Endothelial cell of umbilical vein (primary cell): ENCODE results near the gene MAPK8IP3. TPM values are rescaled to one million over a fixed set of nuclear protein-coding genes. Genes with fewer than 3 reads are reported as not detected.

Source experiments
- BruUV-seq: library from RNA; stranded (reverse); fragments of 400-500 nt; replicated peaks from 2 replicates; lab custom pipeline; 2021; lab: Mats Ljungman, UMichigan
- CTCF ChIA-PET: fragments of 300-600, 350-600 bp; sonication (Branson Sonifier 250); formaldehyde crosslinking; loops from one replicate; lab custom pipeline; 2021; ENCODE audit warnings: antibody characterized with exemption, inconsistent platforms; lab: Charles Lee
- POLR2A ChIA-PET: fragments of 300-600, 350-600 bp; sonication (Branson Sonifier 250); formaldehyde crosslinking; loops from one replicate; lab custom pipeline; 2021; ENCODE audit warnings: antibody characterized with exemption, inconsistent platforms; lab: Charles Lee
- DNase-seq: peaks from one replicate; pipeline ENCODE4 v3.0.0-alpha.2; 2011; ENCODE audit warnings: low read depth, low spot score
- FAIRE-seq: peaks from 2 replicates; lab custom pipeline; 2011; peaks lifted over from hg19 to GRCh38; lab: Jason Lieb, UNC
- H2AFZ ChIP-seq: 2 replicates; pipeline ENCODE4 v1.6.0; 2012; ENCODE audit warnings: low read depth, low read length, control low read depth, inconsistent platforms
- H3K27ac ChIP-seq: 2 replicates; pipeline ENCODE4 v1.5.1; 2011; ENCODE audit warnings: low read depth, mild to moderate bottlenecking, control low read depth, low read length, moderate library complexity; ENCODE audit not compliant: insufficient read depth
- H3K27me3 ChIP-seq, 2 experiments: 2 replicates each; pipeline versions ENCODE4 v1.6.0 to v1.6.1; 2011; ENCODE audit warnings: low read length in 2 of 2, mixed read lengths in 1 of 2; ENCODE audit not compliant: control insufficient read depth in 2 of 2, insufficient read depth in 2 of 2
- H3K36me3 ChIP-seq, 2 experiments: 2 replicates in 1 of 2; 3 replicates in 1 of 2; pipeline ENCODE4 v1.5.1; 2011; ENCODE audit warnings: low read length in 2 of 2, mild to moderate bottlenecking in 1 of 2, moderate library complexity in 1 of 2; ENCODE audit not compliant: control insufficient read depth in 2 of 2, insufficient read depth in 2 of 2; ENCODE audit errors: extremely low read depth in 1 of 2
- H3K4me1 ChIP-seq: 3 replicates; pipeline ENCODE4 v1.5.1; 2011; ENCODE audit warnings: mild to moderate bottlenecking, low read length; ENCODE audit not compliant: control insufficient read depth, insufficient read depth; ENCODE audit errors: extremely low read depth
- H3K4me2 ChIP-seq: 2 replicates; pipeline ENCODE4 v1.6.1; 2011; ENCODE audit warnings: low read length, control low read depth, mixed read lengths; ENCODE audit not compliant: insufficient read depth
- H3K4me3 ChIP-seq, 3 experiments: fragments of 200-600 bp in 1 of 3; sonication (generic), shearing (Covaris generic) in 1 of 3; replicated peaks in 1 of 3; 2 replicates each; pipeline ENCODE4 v1.5.1; 2011 to 2016; ENCODE audit warnings: control low read depth in 3 of 3, low read length in 3 of 3, mild to moderate bottlenecking in 2 of 3, inconsistent platforms in 1 of 3, low read depth in 1 of 3, moderate library complexity in 1 of 3; ENCODE audit not compliant: insufficient read depth in 1 of 3
- H3K79me2 ChIP-seq: 2 replicates; pipeline ENCODE4 v1.6.0; 2012; ENCODE audit warnings: low read length, inconsistent platforms; ENCODE audit not compliant: control insufficient read depth, insufficient read depth
- H3K9ac ChIP-seq: replicated peaks from 2 replicates; pipeline ENCODE3; 2011; ENCODE audit warnings: low read length, control low read depth; ENCODE audit not compliant: insufficient read depth; ENCODE audit errors: extremely low read depth
- H3K9me1 ChIP-seq: replicated peaks from 3 replicates; pipeline ENCODE4 v1.6.0; 2011; ENCODE audit warnings: mild to moderate bottlenecking, low read length; ENCODE audit not compliant: control insufficient read depth, insufficient read depth; ENCODE audit errors: extremely low read depth
- H3K9me3 ChIP-seq: replicated peaks from 2 replicates; pipeline ENCODE4 v1.5.1; 2012; ENCODE audit warnings: low read length, inconsistent platforms; ENCODE audit not compliant: control insufficient read depth, insufficient read depth
- H4K20me1 ChIP-seq: replicated peaks from 2 replicates; pipeline ENCODE3; 2011; ENCODE audit warnings: mild to moderate bottlenecking, low read length; ENCODE audit not compliant: control insufficient read depth, insufficient read depth; ENCODE audit errors: extremely low read depth
- EZH2 ChIP-seq: IDR thresholded peaks from 2 replicates; pipeline ENCODE4 v1.6.1; 2012; ENCODE audit warnings: borderline replicate concordance, low read depth, mild to moderate bottlenecking, moderate library complexity, low read length, inconsistent platforms; ENCODE audit not compliant: severe bottlenecking
- FOS ChIP-seq: IDR thresholded peaks from 2 replicates; pipeline ENCODE4 v1.6.1; 2011; ENCODE audit warnings: mild to moderate bottlenecking, low read length, moderate library complexity, borderline replicate concordance; ENCODE audit not compliant: insufficient read depth
- GATA2 ChIP-seq: IDR thresholded peaks from 2 replicates; pipeline ENCODE4 v1.7.0; 2011; ENCODE audit warnings: low read depth, mild to moderate bottlenecking, moderate library complexity, mixed read lengths, low read length; ENCODE audit not compliant: insufficient read length, insufficient read depth
- JUN ChIP-seq: IDR thresholded peaks from 2 replicates; pipeline ENCODE4 v1.6.1; 2011; ENCODE audit warnings: borderline replicate concordance, low read depth; ENCODE audit not compliant: insufficient read length, insufficient read depth
- MYC ChIP-seq: IDR thresholded peaks from one replicate; pipeline ENCODE4 v1.6.1; 2011; ENCODE audit warnings: mild to moderate bottlenecking, low read depth, low read length
- POLR2A ChIP-seq: IDR thresholded peaks from 2 replicates; pipeline ENCODE4 v1.6.1; 2012; ENCODE audit warnings: low read depth, mild to moderate bottlenecking, control low read depth, low read length
- POLR2AphosphoS5 ChIP-seq: IDR thresholded peaks from 2 replicates; pipeline ENCODE4 v1.6.1; 2012; ENCODE audit warnings: low read depth, mild to moderate bottlenecking, control low read depth, low read length, moderate library complexity; ENCODE audit not compliant: insufficient read depth
- dilution Hi-C: fragments of 300-500 bp; cut with MboI; formaldehyde crosslinking; loops from one replicate; pipeline ENCODE4 v1.15.0; 2019; ENCODE audit warnings: low sequenced_read_pairs; ENCODE audit not compliant: extremely low pct_ligation_motif_present
- intact Hi-C: fragments of 100-400 bp; cut with micrococcal nuclease; formaldehyde crosslinking; loops from one replicate; pipeline ENCODE4 v1.10.0; 2022
- polyA plus RNA-seq, 4 experiments: library from polyadenylated mRNA; depleted of rRNA in 3 of 4; stranded (reverse) in 3 of 4; unstranded in 1 of 4; fragments of >200 nt; gene quantifications; 2 replicates each; pipeline versions ENCODE4 v1.2.1 to v1.2.3, GENCODE V29; 2011 to 2012; ENCODE audit warnings: missing spikeins in 1 of 4
- total RNA-seq: library from RNA; stranded (reverse); gene quantifications from 2 replicates; pipeline ENCODE4 v1.2.3, GENCODE V29; 2021
- TF ChIP-seq, protein P1 (sequence below): IDR thresholded peaks from 2 replicates; pipeline ENCODE4 v1.6.1; 2011; ENCODE audit not compliant: insufficient read depth, insufficient read length
- TF ChIP-seq, protein P2 (sequence below), 2 donors: IDR thresholded peaks; 1 replicate in 1 of 2; 2 replicates in 1 of 2; pipeline ENCODE4 v1.5.1; 2011; ENCODE audit warnings: low read length in 2 of 2, mild to moderate bottlenecking in 2 of 2, moderate library complexity in 2 of 2, control low read depth in 1 of 2, inconsistent platforms in 1 of 2, low read depth in 1 of 2; ENCODE audit not compliant: insufficient read depth in 1 of 2; ENCODE audit errors: extremely low read depth in 1 of 2

Gene MAPK8IP3
- total and polyA plus RNA-seq, 2 donors (not counting 3 experiments of a cell fraction or from before 2014, with no cell fraction given) = 40.7 to 92.2 TPM

DNA sequence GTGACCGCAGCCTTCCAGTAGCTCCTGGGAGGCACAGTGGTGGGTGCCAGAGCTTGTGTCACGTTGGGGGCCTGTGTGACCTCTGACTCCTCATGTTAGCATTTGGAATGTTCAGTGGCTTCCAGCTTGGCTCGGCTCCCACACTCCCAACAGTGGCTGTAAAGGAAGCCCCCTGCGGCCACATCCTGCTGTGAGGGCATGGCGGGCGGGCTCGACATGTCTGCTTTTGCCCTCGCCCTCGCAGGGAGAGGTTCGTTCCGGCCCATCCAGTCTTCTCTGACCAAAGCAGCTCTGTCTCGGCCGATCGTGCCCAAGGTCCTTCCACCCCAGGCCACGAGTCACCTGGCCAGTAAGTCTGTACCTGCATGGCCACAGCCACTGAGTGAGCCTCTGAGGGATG lies 40.2 kb upstream of the MAPK8IP3 start:
- H2AFZ ChIP-seq = no peak overlapping the region
- H3K4me2 ChIP-seq = no peak overlapping the region
- no TSS peak for BruUV-seq
- H3K36me3 ChIP-seq = peaks cover 19 to 75% of the 10 kb centered on the region in 2 experiments
- dilution Hi-C loops (no loop called here), intact Hi-C loops (no loop called here)
- H3K27me3 ChIP-seq = no peaks in the 10 kb centered on the region
- FAIRE-seq (no peak), DNase-seq (no peak)
- no peaks in the 10 kb centered on the region for H3K9me1 ChIP-seq
- no peaks in the 10 kb centered on the region for H3K9me3 ChIP-seq
- no peak overlapping the region for H3K27ac ChIP-seq
- no peaks in the 10 kb centered on the region for H3K4me1 ChIP-seq
- H3K79me2 ChIP-seq = no peaks in the 10 kb centered on the region
- POLR2A ChIA-PET = no interaction called here
- CTCF ChIA-PET = interaction anchor here (1.1 to 1.7 kb wide), 3 partner anchors 9 to 171 kb away, joined by 3 to 6 read pairs (median 4); no protein-coding TSS in a partner anchor
- no peak overlapping the region for H3K4me3 ChIP-seq
- no peak overlapping the region for H3K9ac ChIP-seq
- TF ChIP-seq, protein P1, sequence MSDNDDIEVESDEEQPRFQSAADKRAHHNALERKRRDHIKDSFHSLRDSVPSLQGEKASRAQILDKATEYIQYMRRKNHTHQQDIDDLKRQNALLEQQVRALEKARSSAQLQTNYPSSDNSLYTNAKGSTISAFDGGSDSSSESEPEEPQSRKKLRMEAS = no peak
- TF ChIP-seq, protein P2, sequence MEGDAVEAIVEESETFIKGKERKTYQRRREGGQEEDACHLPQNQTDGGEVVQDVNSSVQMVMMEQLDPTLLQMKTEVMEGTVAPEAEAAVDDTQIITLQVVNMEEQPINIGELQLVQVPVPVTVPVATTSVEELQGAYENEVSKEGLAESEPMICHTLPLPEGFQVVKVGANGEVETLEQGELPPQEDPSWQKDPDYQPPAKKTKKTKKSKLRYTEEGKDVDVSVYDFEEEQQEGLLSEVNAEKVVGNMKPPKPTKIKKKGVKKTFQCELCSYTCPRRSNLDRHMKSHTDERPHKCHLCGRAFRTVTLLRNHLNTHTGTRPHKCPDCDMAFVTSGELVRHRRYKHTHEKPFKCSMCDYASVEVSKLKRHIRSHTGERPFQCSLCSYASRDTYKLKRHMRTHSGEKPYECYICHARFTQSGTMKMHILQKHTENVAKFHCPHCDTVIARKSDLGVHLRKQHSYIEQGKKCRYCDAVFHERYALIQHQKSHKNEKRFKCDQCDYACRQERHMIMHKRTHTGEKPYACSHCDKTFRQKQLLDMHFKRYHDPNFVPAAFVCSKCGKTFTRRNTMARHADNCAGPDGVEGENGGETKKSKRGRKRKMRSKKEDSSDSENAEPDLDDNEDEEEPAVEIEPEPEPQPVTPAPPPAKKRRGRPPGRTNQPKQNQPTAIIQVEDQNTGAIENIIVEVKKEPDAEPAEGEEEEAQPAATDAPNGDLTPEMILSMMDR (IDR thresholded peaks at IDR 0.05; ENCODE audit: extremely low read depth in 1 of 2, insufficient read depth in 1 of 2, low read depth in 1 of 2, low read length in 2 of 2) = no peak
- TF ChIP-seq MYC = no peak
- no peak for TF ChIP-seq FOS
- TF ChIP-seq JUN = no peak
- no peak for TF ChIP-seq EZH2
- no peak for TF ChIP-seq GATA2
- TF ChIP-seq POLR2AphosphoS5 = no peak
- no peak for TF ChIP-seq POLR2A
- H4K20me1 ChIP-seq = no peaks in the 10 kb centered on the region
